HEK293T (cell line): Measurements from ENCODE around the gene ASTN2.

Source experiments
- CTCF ChIA-PET: fragments of 350-600 bp; formaldehyde crosslinking; extraction: SDS; loops from one replicate; lab custom pipeline; 2021; ENCODE audit warnings: antibody characterized with exemption, inconsistent platforms; lab: Yijun Ruan, JAX
- POLR2A ChIA-PET: fragments of 350-600 bp; formaldehyde crosslinking; extraction: SDS; loops from one replicate; lab custom pipeline; 2020; ENCODE audit warnings: antibody characterized with exemption, inconsistent platforms; lab: Yijun Ruan, JAX
- DNase-seq: peaks from one replicate; pipeline ENCODE4 v3.0.0; 2012; ENCODE audit warnings: mixed read lengths; ENCODE audit errors: extremely low spot score
- ARNT ChIP-seq: fragments of 450-650 bp; IDR thresholded peaks from 2 replicates; pipeline ENCODE4 v1.6.1; 2017; ENCODE audit warnings: mild to moderate bottlenecking
- BHLHE40 ChIP-seq: fragments of 450-650 bp; IDR thresholded peaks from 2 replicates; pipeline ENCODE4 v1.6.1; 2016; ENCODE audit warnings: mild to moderate bottlenecking, moderate library complexity, borderline replicate concordance
- CTBP1 ChIP-seq: fragments of 450-650 bp; IDR thresholded peaks from 2 replicates; pipeline ENCODE4 v1.6.1; 2016; ENCODE audit warnings: borderline replicate concordance
- ELF4 ChIP-seq: fragments of 450-650 bp; IDR thresholded peaks from 2 replicates; pipeline ENCODE4 v1.6.1; 2017; ENCODE audit warnings: antibody characterized with exemption
- FOXA1 ChIP-seq: fragments of 450-650 bp; IDR thresholded peaks from 2 replicates; pipeline ENCODE4 v1.6.1; 2016; ENCODE audit warnings: mild to moderate bottlenecking
- FOXK2 ChIP-seq: fragments of 450-650 bp; IDR thresholded peaks from 2 replicates; pipeline ENCODE4 v1.6.1; 2016; ENCODE audit warnings: mild to moderate bottlenecking
- FOXM1 ChIP-seq: fragments of 450-650 bp; IDR thresholded peaks from 2 replicates; pipeline ENCODE4 v1.6.1; 2017; ENCODE audit warnings: mild to moderate bottlenecking, borderline replicate concordance
- HDGF ChIP-seq: fragments of 450-650 bp; IDR thresholded peaks from 2 replicates; pipeline ENCODE4 v1.6.1; 2017; ENCODE audit warnings: antibody characterized with exemption, borderline replicate concordance
- L3MBTL2 ChIP-seq: fragments of 450-650 bp; conservative IDR thresholded peaks from 2 replicates; pipeline ENCODE4 v1.6.1; 2016; ENCODE audit warnings: mild to moderate bottlenecking
- LEF1 ChIP-seq: fragments of 450-650 bp; IDR thresholded peaks from 2 replicates; pipeline ENCODE4 v1.6.1; 2017; ENCODE audit warnings: mild to moderate bottlenecking, borderline replicate concordance
- NFRKB ChIP-seq: fragments of 450-650 bp; IDR thresholded peaks from 2 replicates; pipeline ENCODE4 v1.6.1; 2016; ENCODE audit warnings: mild to moderate bottlenecking, moderate library complexity
- PKNOX1 ChIP-seq: fragments of 450-650 bp; IDR thresholded peaks from 2 replicates; pipeline ENCODE4 v1.6.1; 2016
- SP1 ChIP-seq: fragments of 450-650 bp; IDR thresholded peaks from 2 replicates; pipeline ENCODE4 v1.6.1; 2017
- SUZ12 ChIP-seq: fragments of 450-650 bp; IDR thresholded peaks from 2 replicates; pipeline ENCODE4 v1.6.1; 2016; ENCODE audit warnings: mild to moderate bottlenecking
- TARDBP ChIP-seq: fragments of 450-650 bp; IDR thresholded peaks from 2 replicates; pipeline ENCODE4 v1.6.1; 2016
- ZNF384 ChIP-seq: fragments of 450-650 bp; IDR thresholded peaks from 2 replicates; pipeline ENCODE4 v1.6.1; 2016

Gene ASTN2

GRCh38 chr9:117265253-117265652 is 149.6 kb downstream of the ASTN2 start:
- ChIA-PET CTCF (no interaction called here), POLR2A (no interaction called here)
- TF ChIP-seq L3MBTL2: no peak
- no peak for TF ChIP-seq PKNOX1
- no peak for TF ChIP-seq ZNF384
- TF ChIP-seq FOXM1: no peak
- TF ChIP-seq ARNT: no peak
- no peak for TF ChIP-seq BHLHE40
- no peak for TF ChIP-seq NFRKB
- TF ChIP-seq TARDBP: no peak
- TF ChIP-seq SUZ12: no peak
- no peak for TF ChIP-seq HDGF
- no peak for TF ChIP-seq CTBP1
- TF ChIP-seq ELF4: no peak
- TF ChIP-seq FOXA1: no peak
- TF ChIP-seq SP1: no peak
- no peak for DNase-seq

- no peak for DNase-seq
- no peak for TF ChIP-seq ZNF384
- TF ChIP-seq HDGF: no peak
- TF ChIP-seq ARNT: no peak
- no peak for TF ChIP-seq LEF1
- no peak for TF ChIP-seq CTBP1
- no peak for TF ChIP-seq FOXA1
- TF ChIP-seq SP1: no peak
- no peak for TF ChIP-seq NFRKB
- ChIA-PET CTCF (no interaction called here), POLR2A (no interaction called here)
Measured at GRCh38 chr9:117258184-117258866, 156.5 kb downstream of the ASTN2 start.

- POLR2A ChIA-PET: no interaction called here
- CTCF ChIA-PET: no interaction called here
- no peak for TF ChIP-seq FOXM1
- TF ChIP-seq NFRKB: no peak
- TF ChIP-seq ARNT: no peak
- no peak for TF ChIP-seq BHLHE40
- no peak for TF ChIP-seq PKNOX1
- no peak for TF ChIP-seq L3MBTL2
- no peak for TF ChIP-seq CTBP1
- no peak for TF ChIP-seq TARDBP
- no peak for TF ChIP-seq HDGF
- TF ChIP-seq FOXA1: no peak
- no peak for TF ChIP-seq SUZ12
- no peak for TF ChIP-seq FOXK2
- TF ChIP-seq LEF1: no peak
- no peak for TF ChIP-seq SP1
- no peak for TF ChIP-seq ELF4
- TF ChIP-seq ZNF384: no peak
- DNase-seq: no peak
Measured at GRCh38 chr9:117253261-117253660, 161.6 kb downstream of the ASTN2 start.

- ChIA-PET CTCF (no interaction called here), POLR2A (no interaction called here)
- no peak for DNase-seq
- TF ChIP-seq L3MBTL2 (no peak), NFRKB (no peak), CTBP1 (no peak), FOXA1 (no peak), LEF1 (no peak), ELF4 (no peak), TARDBP (no peak), ZNF384 (no peak), PKNOX1 (no peak), HDGF (no peak), FOXM1 (no peak), FOXK2 (no peak), BHLHE40 (no peak), SUZ12 (no peak), ARNT (no peak), SP1 (no peak)
Measured at GRCh38 chr9:117250610-117251215, 164.1 kb downstream of the ASTN2 start.

GRCh38 chr9:117249799-117250198 is 165.1 kb downstream of the ASTN2 start:
- POLR2A ChIA-PET: no interaction called here
- no peak for DNase-seq
- CTCF ChIA-PET: no interaction called here
- no peak for TF ChIP-seq HDGF

GRCh38 chr9:117247266-117247665 is 167.6 kb downstream of the ASTN2 start:
- TF ChIP-seq FOXM1 (no peak), PKNOX1 (no peak), BHLHE40 (no peak), HDGF (no peak), SP1 (no peak), LEF1 (no peak), TARDBP (no peak), CTBP1 (no peak), SUZ12 (no peak), FOXA1 (no peak), ZNF384 (no peak), NFRKB (no peak), ELF4 (no peak), FOXK2 (no peak), ARNT (no peak), L3MBTL2 (no peak)
- ChIA-PET POLR2A (no interaction called here), CTCF (no interaction called here)
- peak; percentile 36 for DNase-seq
